Loucy (cell line): ENCODE data around the gene BRD3OS.

Experiments used
- H2AFZ ChIP-seq: fragments of 200-600 bp; sonication (generic); 2 replicates; pipeline ENCODE4 v1.6.0; 2016; ENCODE audit warnings: antibody characterized with exemption, mild to moderate bottlenecking, low read length, moderate library complexity
- H3F3A ChIP-seq: fragments of 200-600 bp; 2 replicates; pipeline ENCODE4 v1.6.0; 2016; ENCODE audit warnings: antibody characterized with exemption, low read depth, mild to moderate bottlenecking
- H3K27me3 ChIP-seq: fragments of 200-600 bp; sonication (generic); 2 replicates; pipeline ENCODE4 v1.6.1; 2014; ENCODE audit warnings: low read length, mild to moderate bottlenecking; ENCODE audit not compliant: insufficient read depth, poor library complexity, severe bottlenecking
- H3K36me3 ChIP-seq: fragments of 200-600 bp; sonication (generic); 2 replicates; pipeline ENCODE4 v1.6.1; 2016; ENCODE audit warnings: low read length; ENCODE audit not compliant: insufficient read depth
- H3K4me1 ChIP-seq: fragments of 200-600 bp; sonication (generic); 2 replicates; pipeline ENCODE4 v1.5.1; 2014; ENCODE audit warnings: low read length, mild to moderate bottlenecking; ENCODE audit not compliant: insufficient read depth, poor library complexity, severe bottlenecking
- H3K4me2 ChIP-seq: fragments of 200-600 bp; sonication (generic); 2 replicates; pipeline ENCODE4 v1.6.0; 2014; ENCODE audit warnings: antibody characterized with exemption, low read length, low read depth, mild to moderate bottlenecking; ENCODE audit not compliant: poor library complexity, severe bottlenecking
- H3K4me3 ChIP-seq: fragments of 200-600 bp; sonication (generic); 2 replicates; pipeline ENCODE4 v1.5.1; 2014; ENCODE audit warnings: low read length, mild to moderate bottlenecking, mixed read lengths; ENCODE audit not compliant: poor library complexity, severe bottlenecking
- H3K79me2 ChIP-seq: fragments of 200-600 bp; sonication (generic); 2 replicates; pipeline ENCODE4 v1.6.1; 2014; ENCODE audit warnings: low read length; ENCODE audit not compliant: insufficient read depth
- H3K9ac ChIP-seq: fragments of 200-600 bp; sonication (generic); 2 replicates; pipeline ENCODE4 v1.6.0; 2014; ENCODE audit warnings: mild to moderate bottlenecking, low read depth, low read length, moderate library complexity; ENCODE audit not compliant: poor library complexity, severe bottlenecking
- H3K9me2 ChIP-seq: fragments of 200-600 bp; sonication (generic); replicated peaks from 2 replicates; pipeline ENCODE4 v1.6.1; 2016; ENCODE audit warnings: low read depth, low read length, mixed read lengths
- H3K9me3 ChIP-seq: fragments of 200-600 bp; sonication (generic); 2 replicates; pipeline ENCODE4 v1.6.1; 2014; ENCODE audit warnings: mild to moderate bottlenecking, antibody characterized with exemption, low read length, low read depth; ENCODE audit not compliant: insufficient read depth
- H4K20me1 ChIP-seq: fragments of 200-600 bp; sonication (generic); 2 replicates; pipeline ENCODE4 v1.6.0; 2014; ENCODE audit warnings: antibody characterized with exemption, low read length, mild to moderate bottlenecking; ENCODE audit not compliant: insufficient read depth, poor library complexity, severe bottlenecking
- CTCF ChIP-seq: fragments of 200-600 bp; sonication (generic); conservative IDR thresholded peaks from 2 replicates; pipeline ENCODE4 v1.5.1; 2014; ENCODE audit warnings: mild to moderate bottlenecking, antibody characterized with exemption, low read length
- EZH2phosphoT487 ChIP-seq: fragments of 200-600 bp; IDR thresholded peaks from 2 replicates; pipeline ENCODE4 v1.6.1; 2018; ENCODE audit warnings: antibody characterized with exemption, mild to moderate bottlenecking, moderate library complexity, borderline replicate concordance

The BRD3OS gene

GRCh38 chr9:134053401-134053871 is 28.2 kb downstream of the BRD3OS start:
- Histone ChIP-seq H3K4me2 (no peak overlapping the region), H4K20me1 (peaks cover 60% of the 10 kb centered on the region), H3K9me2 (no peaks in the 10 kb centered on the region), H3K27me3 (no peaks in the 10 kb centered on the region), H3K4me3 (no peak overlapping the region), H3K36me3 (peaks cover 48% of the 10 kb centered on the region; the same call in 1 of the 2 replicates), H3K79me2 (peaks cover 51% of the 10 kb centered on the region), H2AFZ (no peak overlapping the region), H3K9ac (no peak overlapping the region), H3K9me3 (no peaks in the 10 kb centered on the region), H3K4me1 (no peaks in the 10 kb centered on the region), H3F3A (no peaks in the 10 kb centered on the region)
- no peak for TF ChIP-seq CTCF
- TF ChIP-seq EZH2phosphoT487, result no peak

GRCh38 chr9:134053941-134054761 is 28.9 kb downstream of the BRD3OS start:
- no peak overlapping the region for H3K4me3 ChIP-seq
- no peaks in the 10 kb centered on the region for H3F3A ChIP-seq
- H3K79me2 ChIP-seq, result peaks cover 58% of the 10 kb centered on the region
- H3K4me1 ChIP-seq, result no peaks in the 10 kb centered on the region
- H3K27me3 ChIP-seq, result no peaks in the 10 kb centered on the region
- H3K9me3 ChIP-seq, result no peaks in the 10 kb centered on the region
- H3K9ac ChIP-seq, result no peak overlapping the region
- TF ChIP-seq EZH2phosphoT487 (no peak), CTCF (no peak)
- no peak overlapping the region for H2AFZ ChIP-seq
- H3K4me2 ChIP-seq, result no peak overlapping the region
- peaks cover 41% of the 10 kb centered on the region; the same call in 1 of the 2 replicates for H3K36me3 ChIP-seq
- peaks cover 67% of the 10 kb centered on the region for H4K20me1 ChIP-seq
- H3K9me2 ChIP-seq, result no peaks in the 10 kb centered on the region

DNA sequence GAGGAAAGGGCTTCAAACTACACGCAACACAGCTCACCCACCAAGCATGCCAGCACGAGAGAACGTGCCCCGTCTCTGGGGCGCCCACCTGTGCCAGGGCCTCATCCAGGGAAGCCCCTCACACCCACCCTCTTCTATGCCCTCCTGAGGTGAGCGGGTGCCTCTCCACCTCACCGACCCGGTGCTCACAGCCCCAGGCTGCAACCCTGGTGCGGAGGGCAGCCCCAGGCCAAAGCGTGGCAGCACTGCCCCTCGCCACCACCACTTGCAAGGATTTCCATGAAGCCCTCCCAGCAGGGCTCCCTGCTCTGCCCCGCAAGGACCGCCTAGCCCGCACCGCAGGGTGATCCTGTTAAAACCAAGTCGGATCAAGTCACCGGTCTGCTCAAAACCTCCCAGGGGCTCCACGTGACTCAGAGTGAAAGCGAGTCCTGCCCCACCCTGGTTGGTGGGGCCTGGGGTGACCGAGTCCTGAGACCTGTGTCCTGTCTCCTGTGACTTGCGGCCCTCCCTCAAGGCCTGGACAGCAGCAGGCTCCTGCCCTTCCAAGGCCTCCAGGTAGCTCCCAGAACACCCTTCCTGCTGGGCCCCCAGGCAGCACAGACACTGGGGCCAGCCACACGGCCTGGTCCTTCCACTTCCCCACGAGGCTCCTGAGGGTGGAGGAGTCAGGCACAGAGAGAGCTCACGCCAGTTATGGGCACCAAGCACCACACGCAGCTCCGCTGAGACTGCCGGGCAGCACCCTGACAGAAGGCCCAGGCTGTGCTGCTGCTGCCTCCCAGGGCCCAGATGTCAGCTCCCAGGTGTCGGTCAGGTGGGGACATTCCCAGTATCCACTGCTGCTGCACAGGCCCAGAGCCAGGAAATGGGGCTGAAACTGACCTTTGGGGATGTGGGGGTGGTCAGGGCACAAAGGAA is 29.9 kb downstream of the BRD3OS start:
- H3K79me2 ChIP-seq, result peaks cover 68% of the 10 kb centered on the region
- no peak overlapping the region for H3K9ac ChIP-seq
- H3K27me3 ChIP-seq, result no peaks in the 10 kb centered on the region
- no peaks in the 10 kb centered on the region for H3K9me3 ChIP-seq
- TF ChIP-seq CTCF, result no peak
- no peak for TF ChIP-seq EZH2phosphoT487
- H3K4me3 ChIP-seq, result no peak overlapping the region
- H3K4me1 ChIP-seq, result no peaks in the 10 kb centered on the region
- no peak overlapping the region for H2AFZ ChIP-seq
- no peaks in the 10 kb centered on the region for H3K9me2 ChIP-seq
- H3K4me2 ChIP-seq, result no peak overlapping the region
- H3K36me3 ChIP-seq, result peaks cover 31% of the 10 kb centered on the region; the same call in 1 of the 2 replicates
- H4K20me1 ChIP-seq, result peaks cover 74% of the 10 kb centered on the region
- H3F3A ChIP-seq, result no peaks in the 10 kb centered on the region
